ENCODE results near the gene SELENOH. TPM values are rescaled to one million over a fixed set of nuclear protein-coding genes. Genes with fewer than 3 reads are reported as not detected.

Gene SELENOH
- total and polyA plus RNA-seq, 2 experiments from 2014 or later = 135 to 205 TPM

DNA sequence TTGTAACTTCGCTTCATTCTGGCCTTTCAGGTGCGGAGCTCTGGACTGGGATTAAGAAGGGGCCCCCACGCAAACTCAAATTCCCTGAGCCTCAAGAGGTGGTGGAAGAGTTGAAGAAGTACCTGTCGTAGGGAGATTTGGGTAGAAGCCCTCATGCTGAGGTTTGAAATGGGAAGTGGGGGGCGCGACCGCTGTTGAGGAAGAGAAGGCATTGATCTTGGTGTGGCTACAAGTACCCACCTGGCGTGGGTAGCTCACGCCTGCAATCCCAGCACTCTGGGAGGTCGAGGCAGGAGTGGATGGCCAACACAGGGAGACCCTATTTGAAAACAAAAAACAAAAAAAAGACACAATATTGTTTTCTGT lies 779 bp downstream of the SELENOH start:
- WGBS (ENCODE audit: low lambda C conversion rate, missing lambda C conversion rate) = 2% methylated on average over 10 of the region's 10 CpGs
- H3K4me1 ChIP-seq (ENCODE audit: insufficient read depth) = no peaks in the 10 kb centered on the region
- peaks cover 31% of the 10 kb centered on the region for H3K79me2 ChIP-seq
- no peaks in the 10 kb centered on the region for H3K27me3 ChIP-seq
- TF ChIP-seq, protein P1, sequence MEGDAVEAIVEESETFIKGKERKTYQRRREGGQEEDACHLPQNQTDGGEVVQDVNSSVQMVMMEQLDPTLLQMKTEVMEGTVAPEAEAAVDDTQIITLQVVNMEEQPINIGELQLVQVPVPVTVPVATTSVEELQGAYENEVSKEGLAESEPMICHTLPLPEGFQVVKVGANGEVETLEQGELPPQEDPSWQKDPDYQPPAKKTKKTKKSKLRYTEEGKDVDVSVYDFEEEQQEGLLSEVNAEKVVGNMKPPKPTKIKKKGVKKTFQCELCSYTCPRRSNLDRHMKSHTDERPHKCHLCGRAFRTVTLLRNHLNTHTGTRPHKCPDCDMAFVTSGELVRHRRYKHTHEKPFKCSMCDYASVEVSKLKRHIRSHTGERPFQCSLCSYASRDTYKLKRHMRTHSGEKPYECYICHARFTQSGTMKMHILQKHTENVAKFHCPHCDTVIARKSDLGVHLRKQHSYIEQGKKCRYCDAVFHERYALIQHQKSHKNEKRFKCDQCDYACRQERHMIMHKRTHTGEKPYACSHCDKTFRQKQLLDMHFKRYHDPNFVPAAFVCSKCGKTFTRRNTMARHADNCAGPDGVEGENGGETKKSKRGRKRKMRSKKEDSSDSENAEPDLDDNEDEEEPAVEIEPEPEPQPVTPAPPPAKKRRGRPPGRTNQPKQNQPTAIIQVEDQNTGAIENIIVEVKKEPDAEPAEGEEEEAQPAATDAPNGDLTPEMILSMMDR (IDR thresholded peaks at IDR 0.05; ENCODE audit: poor library complexity) = no peak
- TF ChIP-seq EZH2phosphoT487 (IDR thresholded peaks at IDR 0.05; ENCODE audit: low read depth, severe bottlenecking, unreplicated experiment) (no peak), EZH2 (IDR thresholded peaks at IDR 0.05; ENCODE audit: borderline replicate concordance) (no peak)
- H3K9me3 ChIP-seq (ENCODE audit: low read depth) = no peaks in the 10 kb centered on the region
- H3K27ac ChIP-seq = peak overlapping the region; percentile 92
- peak overlapping the region; percentile 82 for H3K4me2 ChIP-seq
- no peak for DNase-seq (ENCODE audit: low spot score)
- H3K36me3 ChIP-seq (replicated peaks; ENCODE audit: insufficient read depth, low read depth) = peaks cover 4% of the 10 kb centered on the region
- no peaks in the 10 kb centered on the region for H4K20me1 ChIP-seq (ENCODE audit: insufficient read depth, poor library complexity, severe bottlenecking)
- H3K4me3 ChIP-seq = peak overlapping the region; percentile 80
- peak overlapping the region; percentile 51 for H2AFZ ChIP-seq
- H3K9me2 ChIP-seq (replicated peaks; ENCODE audit: insufficient read depth) = no peaks in the 10 kb centered on the region

DNA sequence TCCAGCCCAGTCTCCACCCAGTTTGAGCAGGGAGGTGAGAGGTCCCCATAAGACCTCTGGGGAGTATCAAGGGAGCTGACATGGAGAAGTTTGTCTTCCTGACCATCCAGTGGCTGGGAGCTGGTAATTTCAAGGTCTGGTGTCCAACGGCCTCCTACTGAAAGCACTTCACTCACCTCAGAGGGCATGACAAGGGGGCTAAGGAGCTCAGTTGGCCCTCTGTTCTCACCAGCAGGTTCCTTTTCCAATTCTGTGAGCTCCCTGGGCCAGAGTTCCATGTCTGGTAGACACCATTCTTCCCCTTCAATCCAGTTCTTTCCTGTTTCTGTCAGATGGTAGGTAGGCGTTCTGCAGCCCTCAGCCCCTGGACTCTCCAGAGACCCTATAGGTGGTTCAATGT lies 3.1 kb downstream of the SELENOH start:
- no peak overlapping the region for H2AFZ ChIP-seq
- peaks cover 25% of the 10 kb centered on the region for H3K79me2 ChIP-seq
- H4K20me1 ChIP-seq (ENCODE audit: insufficient read depth, poor library complexity, severe bottlenecking) = no peaks in the 10 kb centered on the region
- H3K27ac ChIP-seq = no peak overlapping the region
- no peaks in the 10 kb centered on the region for H3K4me1 ChIP-seq (ENCODE audit: insufficient read depth)
- no peak overlapping the region for H3K4me3 ChIP-seq
- no peaks in the 10 kb centered on the region for H3K9me3 ChIP-seq (ENCODE audit: low read depth)
- DNase-seq (ENCODE audit: low spot score) = no peak
- no peaks in the 10 kb centered on the region for H3K9me2 ChIP-seq (replicated peaks; ENCODE audit: insufficient read depth)
- 93% methylated on average over 2 of the region's 2 CpGs for WGBS (ENCODE audit: low lambda C conversion rate, missing lambda C conversion rate)
- no peak overlapping the region for H3K4me2 ChIP-seq
- peaks cover 4% of the 10 kb centered on the region for H3K36me3 ChIP-seq (replicated peaks; ENCODE audit: insufficient read depth, low read depth)
- TF ChIP-seq EZH2 (IDR thresholded peaks at IDR 0.05; ENCODE audit: borderline replicate concordance) (no peak), EZH2phosphoT487 (IDR thresholded peaks at IDR 0.05; ENCODE audit: low read depth, severe bottlenecking, unreplicated experiment) (no peak)
- TF ChIP-seq, protein P1 (IDR thresholded peaks at IDR 0.05; ENCODE audit: poor library complexity) = no peak
- no peaks in the 10 kb centered on the region for H3K27me3 ChIP-seq

DNA sequence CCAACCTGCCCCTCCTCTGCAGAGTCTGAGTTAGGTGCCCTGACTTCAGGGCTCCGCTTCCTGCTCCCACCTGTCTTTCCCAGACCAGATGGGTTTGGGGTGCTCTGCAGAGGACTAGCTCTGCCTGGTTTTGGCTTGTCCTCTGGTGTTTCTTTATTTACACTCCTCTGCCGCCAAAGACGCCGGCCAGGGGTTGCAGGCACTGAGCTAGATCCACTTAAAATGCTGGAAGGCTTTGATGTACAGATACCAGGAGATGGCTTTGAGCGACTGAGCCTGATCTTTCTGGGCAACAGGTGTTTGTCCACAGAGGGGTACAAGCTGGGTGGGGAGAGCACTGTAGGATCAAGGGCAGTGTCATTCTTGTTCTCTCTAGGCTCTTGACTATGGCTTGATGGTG lies 3.9 kb downstream of the SELENOH start:
- DNase-seq (ENCODE audit: low spot score) = no peak
- Histone ChIP-seq H3K79me2 (peaks cover 25% of the 10 kb centered on the region), H3K36me3 (replicated peaks; ENCODE audit: insufficient read depth, low read depth) (peaks cover 4% of the 10 kb centered on the region), H2AFZ (no peak overlapping the region), H4K20me1 (ENCODE audit: insufficient read depth, poor library complexity, severe bottlenecking) (no peaks in the 10 kb centered on the region), H3K9me3 (ENCODE audit: low read depth) (no peaks in the 10 kb centered on the region), H3K9me2 (replicated peaks; ENCODE audit: insufficient read depth) (no peaks in the 10 kb centered on the region), H3K4me3 (no peak overlapping the region), H3K4me1 (ENCODE audit: insufficient read depth) (no peaks in the 10 kb centered on the region), H3K27ac (no peak overlapping the region), H3K4me2 (no peak overlapping the region), H3K27me3 (no peaks in the 10 kb centered on the region)
- TF ChIP-seq EZH2phosphoT487 (IDR thresholded peaks at IDR 0.05; ENCODE audit: low read depth, severe bottlenecking, unreplicated experiment) = no peak
- TF ChIP-seq, protein P1 (IDR thresholded peaks at IDR 0.05; ENCODE audit: poor library complexity) = no peak
- TF ChIP-seq EZH2 (IDR thresholded peaks at IDR 0.05; ENCODE audit: borderline replicate concordance) = no peak
- 84% methylated on average over 5 of the region's 5 CpGs for WGBS (ENCODE audit: low lambda C conversion rate, missing lambda C conversion rate)

DNA sequence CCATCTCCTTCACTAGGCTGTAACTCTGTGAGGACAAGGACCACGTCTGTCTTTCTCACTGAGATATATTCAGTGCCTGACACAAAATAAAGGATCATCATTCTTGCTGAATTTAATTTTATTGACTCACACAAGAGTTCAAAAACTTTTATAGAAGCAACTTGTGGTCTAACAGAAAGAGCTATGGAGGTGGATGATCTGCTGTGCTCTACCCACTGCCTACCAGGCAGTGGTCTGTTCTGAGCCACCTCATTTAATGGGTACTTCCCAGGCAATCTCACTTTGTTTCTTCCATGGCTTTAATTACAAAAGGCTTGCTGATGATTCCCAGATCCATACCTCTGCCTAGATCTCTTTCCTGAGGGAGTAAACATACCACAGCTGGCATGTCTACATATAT lies 5.6 kb downstream of the SELENOH start:
- no peak overlapping the region for H3K4me2 ChIP-seq
- H3K4me1 ChIP-seq (ENCODE audit: insufficient read depth) = peaks cover 5% of the 10 kb centered on the region
- H3K27me3 ChIP-seq = no peaks in the 10 kb centered on the region
- no peaks in the 10 kb centered on the region for H3K9me3 ChIP-seq (ENCODE audit: low read depth)
- no peaks in the 10 kb centered on the region for H3K9me2 ChIP-seq (replicated peaks; ENCODE audit: insufficient read depth)
- H4K20me1 ChIP-seq (ENCODE audit: insufficient read depth, poor library complexity, severe bottlenecking) = no peaks in the 10 kb centered on the region
- peaks cover 4% of the 10 kb centered on the region for H3K36me3 ChIP-seq (replicated peaks; ENCODE audit: insufficient read depth, low read depth)
- DNase-seq (ENCODE audit: low spot score) = no peak
- 96% methylated on average over 1 of the region's 1 CpG for WGBS (ENCODE audit: low lambda C conversion rate, missing lambda C conversion rate)
- no peak overlapping the region for H3K4me3 ChIP-seq
- H3K79me2 ChIP-seq = peaks cover 23% of the 10 kb centered on the region
- no peak for TF ChIP-seq EZH2phosphoT487 (IDR thresholded peaks at IDR 0.05; ENCODE audit: low read depth, severe bottlenecking, unreplicated experiment)
- no peak for TF ChIP-seq EZH2 (IDR thresholded peaks at IDR 0.05; ENCODE audit: borderline replicate concordance)
- TF ChIP-seq, protein P1 (IDR thresholded peaks at IDR 0.05; ENCODE audit: poor library complexity) = no peak
- no peak overlapping the region for H2AFZ ChIP-seq
- no peak overlapping the region for H3K27ac ChIP-seq

All from hepatocyte (in vitro differentiated cells).